NCI-H128 (cell line): ENCODE data around the gene MALRD1.

ENCODE experiments used
- DNase-seq: peaks from one replicate; lab custom pipeline; 2025; ENCODE audit not compliant: unreplicated experiment; lab: John Stamatoyannopoulos, UW

MALRD1 gene

DNA sequence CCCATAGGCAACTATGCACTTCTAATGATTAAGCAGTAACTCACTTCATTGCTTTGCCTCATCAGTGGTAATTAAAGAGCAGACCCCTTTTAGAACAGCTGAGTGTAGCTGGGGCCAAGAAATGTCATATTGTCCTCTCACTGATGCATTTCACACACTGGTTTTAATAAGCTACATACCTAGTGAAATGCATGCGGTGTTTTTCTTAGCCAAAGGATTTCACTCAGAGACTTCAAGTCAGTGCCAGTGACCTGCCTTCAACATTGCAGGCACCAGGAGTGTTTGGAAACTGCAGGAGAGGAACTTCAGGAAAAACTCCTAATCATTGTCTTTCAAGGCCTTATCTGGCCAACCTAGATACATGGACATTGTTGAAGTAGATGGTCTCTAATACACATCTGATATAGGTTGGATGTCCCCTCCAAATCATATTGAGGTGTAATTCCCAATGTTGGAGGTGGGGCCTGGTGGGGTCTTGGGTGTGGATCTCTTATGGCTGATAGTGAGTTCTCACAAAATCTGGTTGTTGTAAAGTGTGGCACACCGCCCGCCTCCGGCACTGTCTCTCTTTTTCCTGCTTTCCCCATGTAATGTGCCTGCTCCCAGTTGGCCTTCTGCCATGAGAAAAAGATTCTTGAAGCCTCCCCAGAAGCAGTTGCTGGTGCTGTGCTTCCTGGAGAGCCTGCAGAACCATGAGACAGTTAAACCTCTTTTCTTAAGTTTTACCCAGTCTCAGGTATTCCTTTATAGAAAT lies 515.0 kb downstream of the MALRD1 start:
- no peak for DNase-seq

DNA sequence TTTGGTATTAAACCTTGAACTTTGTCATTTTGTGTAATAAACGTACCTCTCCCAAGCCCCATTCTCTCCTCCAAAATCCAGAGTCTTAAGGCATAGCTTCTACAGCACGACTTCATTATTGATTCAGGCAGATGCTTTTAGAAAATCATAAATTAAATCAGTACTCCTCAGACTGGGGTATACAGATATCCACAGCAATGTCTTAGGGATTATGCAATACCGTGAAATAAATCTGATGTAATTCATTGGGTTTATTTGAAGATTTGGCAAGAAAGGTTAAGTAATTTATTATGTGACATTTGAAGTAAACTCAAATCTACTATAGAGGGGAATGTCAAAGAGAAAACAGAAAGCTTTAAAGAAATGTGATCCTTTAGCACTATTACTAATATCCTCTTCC lies 521.5 kb downstream of the MALRD1 start:
- DNase-seq: no peak

DNA sequence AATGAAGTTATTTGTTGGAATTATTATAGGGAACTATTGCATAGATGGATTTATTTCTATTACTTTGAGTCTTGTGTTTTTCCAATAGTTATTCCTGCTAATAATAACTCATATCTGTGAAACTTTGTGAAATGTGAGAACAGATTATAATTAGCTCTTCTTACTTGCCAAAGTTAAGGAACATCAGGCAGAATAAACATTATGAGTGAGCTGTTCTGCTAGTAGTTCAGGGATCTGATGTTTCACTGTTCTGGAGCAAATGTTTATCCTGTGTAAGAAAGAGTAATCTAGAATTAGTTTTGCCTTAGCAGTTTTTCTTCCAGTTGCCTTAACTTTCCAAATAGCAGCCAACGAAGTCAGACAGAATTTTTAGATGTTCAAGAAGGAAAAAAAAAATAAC lies 522.4 kb downstream of the MALRD1 start:
- no peak for DNase-seq

DNA sequence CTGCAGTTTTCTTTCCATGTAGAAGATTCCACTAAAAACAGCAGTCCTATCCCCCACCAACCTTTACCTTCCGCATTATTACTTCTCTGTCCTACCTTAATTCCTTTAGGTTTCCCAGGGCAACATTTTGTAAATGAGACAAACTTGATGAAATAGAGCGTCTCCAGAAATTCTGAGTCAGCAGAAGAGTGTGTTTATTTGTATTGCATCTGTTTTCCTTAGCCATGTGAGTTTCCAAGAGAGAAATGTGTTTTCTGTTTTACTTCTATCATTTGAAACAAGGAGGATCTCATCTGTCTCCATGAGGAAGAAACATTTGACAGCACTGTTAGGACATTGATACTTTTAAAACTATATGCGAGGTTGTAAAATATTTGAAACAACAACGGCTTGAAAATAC lies 523.5 kb downstream of the MALRD1 start:
- DNase-seq: no peak

DNA sequence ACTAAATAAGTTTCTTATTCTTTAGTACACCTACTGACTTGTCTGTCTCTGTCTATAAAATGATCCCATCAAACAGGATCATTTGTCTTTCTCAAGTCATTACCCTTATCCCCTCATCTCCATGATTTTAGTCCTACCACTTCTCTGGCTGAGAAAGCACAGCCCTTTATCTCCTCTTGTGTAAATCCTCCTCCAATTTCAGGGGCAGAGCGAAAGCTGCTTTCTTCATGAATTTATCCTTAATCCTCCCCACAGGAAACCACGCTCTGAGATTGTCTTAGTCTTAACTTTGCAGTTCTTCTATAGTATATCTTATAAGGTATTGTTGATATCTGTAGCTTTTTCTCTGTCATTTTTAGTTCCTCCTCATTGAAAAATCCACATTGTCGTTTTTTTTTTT lies 528.0 kb downstream of the MALRD1 start:
- no peak for DNase-seq

DNA sequence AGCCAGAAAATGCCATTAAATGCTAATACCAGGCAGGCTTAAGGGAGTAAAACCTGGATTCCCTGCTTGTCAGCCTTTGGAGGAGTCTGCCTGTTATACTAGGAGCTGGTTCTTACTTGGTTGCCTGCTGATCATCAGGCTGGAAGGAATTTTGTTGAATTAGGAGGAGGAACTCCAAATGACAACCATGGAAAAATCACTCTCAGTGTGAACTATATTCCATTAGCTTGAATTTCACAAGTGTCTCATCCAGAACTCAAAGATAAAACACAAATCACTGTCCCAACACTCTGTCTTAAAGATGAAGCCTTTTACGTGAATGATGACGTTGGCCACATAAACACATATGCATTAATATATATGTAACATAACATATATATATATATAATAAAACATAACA lies 528.8 kb downstream of the MALRD1 start:
- DNase-seq: no peak

DNA sequence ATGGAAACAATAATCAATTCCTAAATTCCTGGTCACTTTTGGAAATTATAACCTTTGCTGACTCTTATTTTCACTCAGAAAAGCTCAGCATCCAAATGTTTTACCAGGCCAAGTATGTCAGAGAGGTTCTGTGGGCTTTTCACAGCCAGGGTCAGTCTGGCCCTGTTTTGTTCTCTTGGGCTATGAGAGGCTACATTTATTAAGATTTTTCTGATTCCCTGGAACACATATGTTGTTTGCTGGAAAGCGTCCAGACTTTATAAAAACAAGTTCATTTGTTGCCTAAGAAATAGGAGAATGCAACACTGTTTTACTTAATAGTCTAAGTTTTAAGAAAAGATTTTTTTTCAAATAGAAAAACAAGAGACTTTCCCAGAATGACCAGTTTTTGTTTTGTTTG lies 529.2 kb downstream of the MALRD1 start:
- no peak for DNase-seq

DNA sequence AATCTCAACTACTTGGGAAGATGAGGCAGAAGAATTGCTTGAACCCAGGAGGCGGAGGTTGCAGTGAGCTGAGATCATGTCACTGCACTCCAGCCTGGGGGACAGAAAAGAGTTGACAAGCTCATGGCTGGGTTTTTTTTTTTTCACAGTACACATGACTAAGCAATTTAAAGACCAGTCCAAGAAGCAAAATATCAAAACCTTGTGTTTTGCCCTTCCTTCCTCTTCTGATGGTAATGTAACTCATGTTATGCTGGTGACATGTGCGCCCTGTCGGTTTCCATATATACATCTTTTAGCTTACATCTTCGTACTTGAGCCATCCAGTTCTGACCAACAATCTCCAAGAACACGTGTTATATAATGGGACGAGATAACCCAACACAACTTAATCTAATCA lies 530.0 kb downstream of the MALRD1 start:
- DNase-seq: no peak

DNA sequence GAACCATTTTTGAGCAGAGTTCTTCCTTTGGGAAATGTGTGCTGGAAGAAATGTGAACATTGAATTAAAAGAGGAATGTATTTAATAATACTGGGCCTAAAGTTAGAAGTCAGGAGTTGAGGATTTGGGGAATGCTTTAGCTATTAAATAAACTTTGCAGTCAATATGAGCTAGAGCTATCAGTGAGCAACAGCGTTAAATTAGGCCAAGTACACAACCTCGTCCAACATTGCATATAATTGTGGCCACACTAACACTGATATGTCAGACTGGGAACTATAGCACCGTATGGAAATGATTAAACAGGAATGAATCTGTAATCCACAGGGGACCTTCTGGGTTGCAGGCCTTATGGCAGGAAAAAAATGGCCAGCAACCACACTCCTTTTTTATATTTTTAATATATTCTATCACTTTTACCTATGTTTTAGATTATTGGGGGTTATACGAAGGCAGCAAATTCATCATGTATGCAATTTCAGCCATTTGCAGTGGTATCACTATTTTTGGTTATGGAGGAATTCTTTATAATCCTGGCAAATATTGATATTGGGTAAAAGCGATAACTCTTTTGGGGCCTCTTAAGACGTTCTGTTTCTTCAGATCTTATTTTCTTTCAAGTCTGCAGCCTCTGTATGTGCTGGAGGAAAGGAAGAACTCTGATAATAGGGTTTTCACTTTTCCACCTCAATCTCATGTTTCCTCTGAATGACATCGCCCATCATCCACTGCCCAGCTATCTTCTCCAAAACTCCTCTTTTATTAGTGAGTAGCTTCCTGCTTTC lies 531.4 kb downstream of the MALRD1 start:
- no peak for DNase-seq

DNA sequence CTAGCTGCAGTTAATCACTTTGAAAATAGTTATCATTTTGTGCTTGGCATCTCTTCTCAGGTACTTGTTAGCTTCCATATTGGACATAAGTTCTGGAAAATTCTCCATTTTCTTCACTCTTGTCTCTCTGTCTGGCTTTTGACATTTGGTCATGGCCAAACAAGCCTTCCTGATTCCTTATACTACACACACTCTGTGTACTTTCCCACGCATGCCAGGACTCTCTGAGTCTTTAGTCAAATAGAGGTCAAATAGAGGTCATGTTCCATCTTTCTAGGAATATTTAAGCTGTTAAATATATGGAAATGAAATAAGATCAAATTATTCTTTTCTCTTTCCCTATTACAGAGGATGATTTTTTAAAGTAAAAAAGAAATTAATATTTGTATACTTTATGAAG lies 532.1 kb downstream of the MALRD1 start:
- DNase-seq: no peak

DNA sequence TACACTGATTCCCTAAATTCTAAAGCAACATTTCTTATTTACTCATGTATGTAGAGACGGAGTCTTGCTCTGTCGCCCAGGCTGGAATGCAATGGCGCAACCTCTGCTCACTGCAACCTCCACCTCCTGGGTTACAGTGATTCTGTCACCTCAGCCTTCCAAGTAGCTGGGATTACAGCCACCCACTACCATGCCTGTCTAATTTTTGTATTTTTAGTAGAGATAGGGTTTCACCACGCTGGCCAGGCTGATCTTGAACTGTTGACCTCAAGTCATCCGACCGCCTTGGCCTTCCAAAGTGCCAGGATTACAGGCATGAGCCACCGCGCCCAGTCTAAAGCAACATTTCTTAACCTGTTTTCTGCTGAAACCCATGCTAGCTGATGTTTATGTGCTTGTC lies 540.0 kb downstream of the MALRD1 start:
- no peak for DNase-seq

DNA sequence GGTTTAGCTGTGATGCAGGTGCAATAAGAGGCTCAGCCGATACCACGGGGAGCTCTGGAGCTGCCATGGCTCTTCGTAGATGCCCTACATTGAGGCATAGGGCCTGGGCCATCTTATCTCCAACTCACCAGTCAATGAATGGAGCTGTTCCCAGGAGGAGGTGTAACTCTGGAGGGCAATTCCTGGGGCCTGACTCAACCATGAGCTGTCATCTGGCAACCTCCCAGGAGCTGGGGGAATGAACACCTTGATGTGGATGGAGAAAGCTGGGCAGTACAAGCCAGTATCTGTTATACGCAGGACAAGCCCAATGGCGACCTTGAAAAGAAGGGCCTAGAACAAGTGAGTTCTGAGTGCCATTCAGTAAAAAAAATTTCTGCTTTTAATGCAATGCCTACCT lies 543.7 kb downstream of the MALRD1 start:
- no peak for DNase-seq

DNA sequence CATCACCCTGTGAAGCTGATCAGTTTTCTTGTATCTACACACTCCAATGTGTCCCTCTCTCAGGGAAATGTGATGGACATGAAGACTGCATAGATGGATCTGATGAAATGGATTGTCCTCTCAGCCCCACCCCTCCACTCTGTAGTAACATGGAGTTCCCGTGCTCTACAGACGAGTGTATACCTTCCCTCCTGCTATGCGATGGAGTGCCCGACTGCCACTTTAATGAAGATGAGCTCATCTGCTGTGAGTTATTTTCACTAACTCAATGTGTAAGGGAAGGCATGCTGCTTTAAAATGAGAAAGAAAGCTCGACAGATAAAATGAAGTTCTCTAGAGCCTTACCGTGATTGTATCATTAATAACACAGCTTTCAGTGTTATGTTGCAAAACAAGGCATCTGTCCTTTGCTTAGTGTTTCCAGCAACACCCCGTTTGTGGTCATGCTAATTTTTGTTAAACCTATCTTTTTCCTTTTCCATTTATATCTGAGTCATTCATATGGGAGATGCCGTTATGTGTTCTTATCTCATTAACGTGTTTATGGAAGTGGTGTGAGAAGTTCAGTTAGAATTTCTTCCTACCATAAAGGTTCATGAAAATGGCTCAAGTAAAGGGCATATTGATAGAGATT lies 546.7 kb downstream of the MALRD1 start:
- DNase-seq: no peak

DNA sequence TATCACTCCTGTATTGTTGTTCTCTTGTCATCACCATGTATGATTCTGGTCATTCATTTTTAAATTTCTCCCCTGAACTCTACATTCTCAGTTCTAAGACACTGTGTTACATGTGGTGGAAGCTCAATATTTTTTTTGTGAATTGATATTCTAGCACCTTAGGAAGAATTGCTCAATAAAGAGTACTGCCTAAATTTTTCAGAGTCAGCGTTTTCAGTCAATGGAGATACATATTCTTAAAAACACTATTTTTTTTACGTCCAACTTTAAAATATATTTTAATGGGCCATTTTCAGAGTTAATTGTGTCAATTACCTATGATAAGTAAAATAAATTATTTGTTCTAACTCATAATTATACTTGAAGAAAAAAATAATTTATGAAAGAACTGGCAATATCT lies 557.2 kb downstream of the MALRD1 start:
- no peak for DNase-seq

DNA sequence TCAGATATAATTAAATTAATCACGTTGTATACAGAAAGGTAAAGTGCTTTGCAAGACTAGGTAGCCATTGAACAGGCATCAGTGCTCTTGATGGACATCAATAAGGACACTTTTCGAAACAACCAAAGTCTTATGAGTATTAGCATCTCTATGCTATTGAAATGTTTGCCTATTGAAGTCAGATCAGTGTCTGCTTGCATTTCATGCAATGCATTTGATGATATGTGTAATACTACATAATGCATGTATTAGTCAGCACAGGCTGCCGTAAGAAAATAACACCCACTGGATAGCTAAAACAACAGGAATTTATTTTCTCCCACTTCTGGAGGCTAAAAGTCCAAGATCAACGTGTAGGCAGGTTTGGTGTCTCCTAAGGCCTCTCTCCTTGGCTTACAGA lies 558.4 kb downstream of the MALRD1 start:
- no peak for DNase-seq

DNA sequence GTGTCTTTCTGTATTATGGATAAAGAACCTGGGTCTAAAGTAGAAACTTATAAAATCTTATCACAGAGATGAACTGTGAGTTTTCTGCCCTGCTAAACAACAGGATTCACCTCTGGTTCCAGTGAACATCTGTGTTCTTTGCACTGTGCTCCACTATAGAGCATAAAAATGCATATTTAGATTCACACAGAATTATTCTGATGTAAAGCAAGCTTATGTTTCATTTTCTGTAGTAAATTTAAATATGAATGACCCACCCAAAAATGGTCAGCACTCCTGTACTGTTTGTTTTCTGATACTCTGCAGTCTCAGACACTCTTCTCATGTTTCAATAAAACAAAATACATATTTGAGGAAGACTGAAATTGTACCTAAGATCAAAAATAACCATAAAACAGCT lies 563.2 kb downstream of the MALRD1 start:
- no peak for DNase-seq

DNA sequence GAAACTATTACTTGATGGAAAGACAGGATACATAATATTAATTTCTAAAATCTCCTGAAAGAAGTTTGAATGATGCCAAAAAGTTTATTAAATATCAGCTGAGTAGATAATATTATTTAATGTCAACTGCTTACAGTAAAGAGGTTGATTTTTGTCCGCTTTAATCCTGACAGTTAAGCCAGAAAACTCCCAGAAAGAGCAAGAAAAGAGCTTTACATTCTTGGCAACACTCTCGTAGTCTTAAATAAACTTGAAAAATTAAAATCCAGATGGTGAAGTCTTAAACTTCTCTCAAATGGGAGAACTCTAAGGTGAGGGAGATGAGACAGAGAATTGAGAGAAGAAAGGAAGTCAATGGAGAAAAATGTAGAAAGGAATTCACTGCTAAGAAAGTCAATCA lies 568.4 kb downstream of the MALRD1 start:
- DNase-seq: no peak

DNA sequence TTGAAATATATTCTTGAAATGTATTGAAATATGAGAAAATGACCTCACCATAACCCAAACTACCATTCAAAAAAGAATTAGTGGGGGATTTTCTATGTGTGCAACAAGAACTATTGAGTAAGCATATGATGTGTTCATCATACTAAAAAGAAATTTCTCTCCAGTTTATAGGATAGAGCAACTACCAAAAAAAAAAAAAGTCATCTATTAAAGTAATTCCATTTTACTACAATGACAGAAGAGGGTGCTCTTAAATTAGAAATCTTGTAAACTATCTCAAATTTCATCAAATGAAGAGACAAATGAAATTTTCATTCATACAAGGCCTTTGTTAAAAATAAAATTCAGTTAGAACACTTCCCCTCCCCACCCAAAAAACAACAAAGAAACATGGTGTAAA lies 572.2 kb downstream of the MALRD1 start:
- no peak for DNase-seq

DNA sequence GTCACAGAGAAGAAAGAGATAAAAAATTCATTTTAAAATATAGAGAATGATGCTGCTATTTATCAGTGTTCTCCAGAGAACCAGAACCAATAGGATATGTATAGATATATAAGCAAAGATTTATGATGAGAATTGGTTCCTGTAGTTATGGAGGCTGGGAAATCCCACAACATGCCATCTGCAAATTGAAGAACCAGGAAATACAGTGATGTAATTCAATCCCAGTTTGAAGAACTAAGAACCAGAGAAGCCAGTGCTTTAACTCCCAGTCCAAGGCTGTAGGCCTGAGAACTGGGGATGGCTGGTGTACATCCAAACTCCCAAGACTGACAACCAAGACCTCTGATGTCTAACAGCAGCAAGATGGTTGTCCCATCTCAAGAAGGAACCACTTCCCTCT lies 574.7 kb downstream of the MALRD1 start:
- DNase-seq: no peak

DNA sequence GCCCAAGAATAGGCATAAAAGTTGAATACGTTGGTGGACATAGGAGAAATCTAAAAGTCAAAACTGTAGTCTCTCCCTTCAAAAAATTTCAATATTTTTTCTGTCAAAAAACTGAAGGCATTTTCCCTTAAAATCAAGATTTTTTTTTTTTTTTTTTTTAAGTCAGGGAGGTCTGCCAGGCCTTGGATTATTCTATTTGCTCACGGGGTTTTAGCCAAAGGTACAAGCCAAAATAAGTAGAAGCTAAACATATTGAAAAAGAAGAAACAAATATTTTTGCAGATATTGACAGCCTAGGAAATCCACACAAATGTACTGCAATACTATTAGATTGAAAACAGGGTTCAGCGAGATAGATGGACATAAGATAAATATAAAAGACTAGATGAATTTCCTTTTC lies 577.6 kb downstream of the MALRD1 start:
- DNase-seq: no peak

DNA sequence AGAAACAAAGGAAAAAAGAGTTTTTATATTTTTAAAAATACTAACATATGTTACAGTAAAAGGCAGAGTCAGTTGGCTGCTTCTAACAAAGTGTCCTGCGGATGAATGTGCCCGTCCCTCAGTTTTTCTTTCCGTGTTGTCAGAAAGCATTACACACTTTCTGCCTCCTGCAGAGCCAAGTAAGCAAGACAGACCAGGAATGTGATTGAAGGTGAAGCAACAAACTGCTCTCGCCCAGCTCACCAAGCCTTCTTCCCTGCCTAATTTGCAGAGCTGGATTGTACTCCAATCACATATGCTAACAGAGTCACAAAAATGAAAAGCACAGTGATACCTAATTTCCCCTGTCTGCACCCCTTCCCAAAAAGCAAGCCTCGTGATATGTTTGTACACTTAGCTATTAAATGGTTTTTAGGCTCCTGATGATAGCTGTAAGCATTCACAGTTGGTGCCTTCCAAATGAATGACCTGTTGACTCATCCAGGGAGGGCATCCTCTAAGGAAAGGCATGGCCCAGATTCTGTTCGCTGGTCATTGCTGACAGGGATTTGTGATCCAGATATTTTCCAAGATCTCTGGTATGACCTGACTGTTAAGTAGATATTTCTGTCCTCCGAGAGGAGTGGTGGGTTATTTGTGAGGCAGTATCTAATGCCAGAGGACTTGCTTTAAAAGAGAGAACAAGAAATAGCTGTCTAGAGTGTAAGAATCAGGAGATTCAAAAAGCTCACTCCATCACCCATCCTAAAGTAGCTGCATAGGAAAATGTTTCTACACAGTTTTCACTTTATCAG lies 580.4 kb downstream of the MALRD1 start:
- DNase-seq: no peak
